Measurements from ENCODE around the gene FOXO6. TPM values are rescaled to one million over a fixed set of nuclear protein-coding genes. Genes with fewer than 3 reads are reported as not detected.

The FOXO6 gene
- polyA plus RNA-seq, 1 of the 3 experiments (the other 2 are of a cell fraction): 0.35 TPM

GRCh38 chr1:41377397-41377796 lies 16.2 kb downstream of the FOXO6 start:
- no peaks in the 10 kb centered on the region for H3K27me3 ChIP-seq (ENCODE audit: insufficient read depth)

GRCh38 chr1:41378222-41378621 lies 17.0 kb downstream of the FOXO6 start:
- Histone ChIP-seq H3K36me3 (replicated peaks in 1 of 2; ENCODE audit: control insufficient read depth in 1 of 2, insufficient read depth in 2 of 2, low read length in 1 of 2) (no peaks in the 10 kb centered on the region), H2AFZ (ENCODE audit: low read depth) (no peak overlapping the region), H3K9me2 (no peaks in the 10 kb centered on the region), H4K20me1 (ENCODE audit: insufficient read depth) (no peaks in the 10 kb centered on the region), H3K79me2 (ENCODE audit: insufficient read depth) (no peaks in the 10 kb centered on the region), H3K4me3 (ENCODE audit: low read depth in 2 of 2, low read length in 1 of 2) (no peak overlapping the region), H3F3A (replicated peaks; ENCODE audit: insufficient read depth) (peaks cover 5% of the 10 kb centered on the region), H3K9me3 (no peaks in the 10 kb centered on the region), H3K9ac (no peak overlapping the region), H3K4me1 (ENCODE audit: control insufficient read depth in 1 of 2, insufficient read depth in 2 of 2, low read depth in 1 of 2, low read length in 1 of 2) (peaks cover 7 to 31% of the 10 kb centered on the region in 2 experiments; a peak in 1 of 4 replicates), H3K27me3 (ENCODE audit: insufficient read depth) (no peaks in the 10 kb centered on the region), H3K27ac (ENCODE audit: low read depth in 2 of 2, low read length in 1 of 2) (no peak overlapping the region), H3K4me2 (no peak overlapping the region)
- POLR2A ChIA-PET: no interaction called here
- no peak for DNase-seq
- CTCF ChIA-PET: interaction anchor here (1.1 to 1.9 kb wide), 3 partner anchors 39 to 95 kb away, joined by 3 to 7 read pairs (median 5); no protein-coding TSS in a partner anchor
- no peak for TF ChIP-seq MAX (IDR thresholded peaks at IDR 0.05; ENCODE audit: low read depth)
- TF ChIP-seq TEAD4 (IDR thresholded peaks at IDR 0.05; ENCODE audit: borderline replicate concordance, insufficient read depth): no peak
- no peak for TF ChIP-seq MEF2A (IDR thresholded peaks at IDR 0.05; ENCODE audit: borderline replicate concordance, low read depth)
- TF ChIP-seq GABPA (IDR thresholded peaks at IDR 0.05; ENCODE audit: low read depth): no peak
- TF ChIP-seq, protein P1, sequence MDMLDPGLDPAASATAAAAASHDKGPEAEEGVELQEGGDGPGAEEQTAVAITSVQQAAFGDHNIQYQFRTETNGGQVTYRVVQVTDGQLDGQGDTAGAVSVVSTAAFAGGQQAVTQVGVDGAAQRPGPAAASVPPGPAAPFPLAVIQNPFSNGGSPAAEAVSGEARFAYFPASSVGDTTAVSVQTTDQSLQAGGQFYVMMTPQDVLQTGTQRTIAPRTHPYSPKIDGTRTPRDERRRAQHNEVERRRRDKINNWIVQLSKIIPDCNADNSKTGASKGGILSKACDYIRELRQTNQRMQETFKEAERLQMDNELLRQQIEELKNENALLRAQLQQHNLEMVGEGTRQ (IDR thresholded peaks at IDR 0.05; ENCODE audit: borderline replicate concordance, low read depth, low read length): no peak
- no peak for TF ChIP-seq FOXJ3 (CRISPR knock-in tag; IDR thresholded peaks at IDR 0.05)
- no peak for TF ChIP-seq RFX5 (IDR thresholded peaks at IDR 0.05; ENCODE audit: low read length)
- no peak for TF ChIP-seq RCOR1 (IDR thresholded peaks at IDR 0.05; ENCODE audit: low read length)
- TF ChIP-seq MXI1 (IDR thresholded peaks at IDR 0.05; ENCODE audit: low read depth, low read length): no peak
- no peak for TF ChIP-seq TCF12 (IDR thresholded peaks at IDR 0.05)
- TF ChIP-seq EZH2phosphoT487 (IDR thresholded peaks at IDR 0.05; ENCODE audit: borderline replicate concordance, low read depth): no peak
- no peak for TF ChIP-seq CHD2 (IDR thresholded peaks at IDR 0.05; ENCODE audit: low read length, partially characterized antibody)
- no peak for TF ChIP-seq FOSL2 (IDR thresholded peaks at IDR 0.05; ENCODE audit: borderline replicate concordance, low read depth)
- no peak for TF ChIP-seq NFIC (IDR thresholded peaks at IDR 0.05; ENCODE audit: borderline replicate concordance)
- no peak for TF ChIP-seq JUND (IDR thresholded peaks at IDR 0.05)
- TF ChIP-seq FOXM1 (IDR thresholded peaks at IDR 0.05; ENCODE audit: low read depth): no peak
- WGBS (ENCODE audit: low lambda C conversion rate): 100% methylated on average over 4 of the region's 4 CpGs

More at GRCh38 chr1:41377397-41377796, 16.2 kb downstream of the FOXO6 start:
- no peaks in the 10 kb centered on the region for H3K9me2 ChIP-seq
- no peak for DNase-seq
- no peaks in the 10 kb centered on the region for H4K20me1 ChIP-seq (ENCODE audit: insufficient read depth)
- no peak overlapping the region for H2AFZ ChIP-seq (ENCODE audit: low read depth)
- H3K9ac ChIP-seq: no peak overlapping the region
- no peaks in the 10 kb centered on the region for H3K36me3 ChIP-seq (replicated peaks in 1 of 2; ENCODE audit: control insufficient read depth in 1 of 2, insufficient read depth in 2 of 2, low read length in 1 of 2)
- no peak overlapping the region for H3K27ac ChIP-seq (ENCODE audit: low read depth in 2 of 2, low read length in 1 of 2)
- ChIA-PET POLR2A (no interaction called here), CTCF (interaction anchor here (0.6 to 1.1 kb wide), 4 partner anchors 15 to 94 kb away, joined by 3 to 5 read pairs (median 4); no protein-coding TSS in a partner anchor)
- TF ChIP-seq FOXJ3 (CRISPR knock-in tag; IDR thresholded peaks at IDR 0.05) (no peak), NRF1 (IDR thresholded peaks at IDR 0.05; ENCODE audit: low read depth, low read length) (no peak), CHD2 (IDR thresholded peaks at IDR 0.05; ENCODE audit: low read length, partially characterized antibody) (no peak), FOXM1 (IDR thresholded peaks at IDR 0.05; ENCODE audit: low read depth) (no peak)
- peaks cover 5% of the 10 kb centered on the region for H3F3A ChIP-seq (replicated peaks; ENCODE audit: insufficient read depth)
- H3K79me2 ChIP-seq (ENCODE audit: insufficient read depth): no peaks in the 10 kb centered on the region
- no peaks in the 10 kb centered on the region for H3K9me3 ChIP-seq
- H3K4me2 ChIP-seq: no peak overlapping the region
- WGBS (ENCODE audit: low lambda C conversion rate): 80% methylated on average over 2 of the region's 4 CpGs
- H3K4me1 ChIP-seq (ENCODE audit: control insufficient read depth in 1 of 2, insufficient read depth in 2 of 2, low read depth in 1 of 2, low read length in 1 of 2): peaks cover 8 to 37% of the 10 kb centered on the region in 2 experiments; a peak in 2 of 4 replicates
- no peak overlapping the region for H3K4me3 ChIP-seq (ENCODE audit: low read depth in 2 of 2, low read length in 1 of 2)
